KMS-11 (cell line): ENCODE measurements around the gene SMG6.

Experiments used
- H2AFZ ChIP-seq: fragments of 200-600 bp; sonication (generic); 2 replicates; pipeline ENCODE4 v1.6.1; 2016; ENCODE audit warnings: antibody characterized with exemption, mixed run types, low read depth
- H3K27ac ChIP-seq: fragments of 200-600 bp; sonication (generic); 2 replicates; pipeline ENCODE4 v1.6.1; 2016; ENCODE audit warnings: mild to moderate bottlenecking, mixed run types
- H3K27me3 ChIP-seq: fragments of 200-600 bp; sonication (generic); 2 replicates; pipeline ENCODE4 v1.6.1; 2017; ENCODE audit warnings: mild to moderate bottlenecking, low read depth, mixed run types, moderate library complexity; ENCODE audit not compliant: insufficient read depth
- H3K36me3 ChIP-seq: fragments of 200-600 bp; sonication (generic); 2 replicates; pipeline ENCODE4 v1.6.1; 2017; ENCODE audit warnings: mild to moderate bottlenecking, mixed run types; ENCODE audit not compliant: insufficient read depth
- H3K4me1 ChIP-seq: fragments of 200-600 bp; sonication (generic); 2 replicates; pipeline ENCODE4 v1.6.1; 2016; ENCODE audit warnings: mild to moderate bottlenecking, low read depth, mixed run types; ENCODE audit not compliant: poor library complexity, severe bottlenecking
- H3K4me2 ChIP-seq: fragments of 200-600 bp; sonication (generic); 2 replicates; pipeline ENCODE4 v1.7.0; 2016; ENCODE audit warnings: mild to moderate bottlenecking, mixed run types
- H3K4me3 ChIP-seq: fragments of 200-600 bp; sonication (generic); IDR thresholded peaks from 2 replicates; pipeline ENCODE4 v1.6.1; 2017; ENCODE audit warnings: low read depth, low read length, mixed read lengths; ENCODE audit not compliant: insufficient read depth
- H3K79me2 ChIP-seq: fragments of 200-600 bp; sonication (generic); 2 replicates; pipeline ENCODE4 v1.6.1; 2016; ENCODE audit warnings: low read depth, mixed run types; ENCODE audit not compliant: insufficient read depth
- H3K9ac ChIP-seq: fragments of 200-600 bp; sonication (generic); 2 replicates; pipeline ENCODE4 v1.6.1; 2016; ENCODE audit warnings: mild to moderate bottlenecking, mixed run types
- H4K20me1 ChIP-seq: fragments of 200-600 bp; sonication (generic); 2 replicates; pipeline ENCODE4 v1.6.1; 2016; ENCODE audit warnings: mild to moderate bottlenecking, mixed run types; ENCODE audit not compliant: insufficient read depth
- TF ChIP-seq, protein P1 (sequence below): fragments of 200-600 bp; sonication (generic); conservative IDR thresholded peaks from 2 replicates; pipeline ENCODE4 v1.6.1; 2017; ENCODE audit warnings: low read depth, mild to moderate bottlenecking, antibody characterized with exemption, low read length, moderate library complexity, mixed read lengths

The SMG6 gene

DNA sequence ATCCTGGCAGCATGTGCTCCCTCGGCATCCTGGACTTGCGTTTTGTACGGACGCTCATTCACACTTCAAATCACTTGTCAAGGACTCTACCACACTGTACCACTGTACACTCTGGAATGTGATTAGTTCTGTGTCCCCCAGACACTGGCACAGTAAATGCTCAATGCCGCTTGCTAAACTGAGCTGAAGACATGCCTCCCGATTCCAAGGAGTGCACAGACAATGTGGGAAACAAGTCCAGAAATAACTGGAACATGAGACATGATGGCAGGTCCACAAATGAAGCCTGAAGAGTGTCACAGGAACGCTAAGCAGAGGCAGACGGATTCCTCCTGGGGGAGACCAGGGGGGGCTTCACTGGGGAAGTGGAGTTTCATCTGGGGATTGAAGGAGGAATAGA lies 226.5 kb downstream of the SMG6 start:
- Histone ChIP-seq H3K36me3 (no peaks in the 10 kb centered on the region), H3K4me1 (peaks cover 7% of the 10 kb centered on the region), H2AFZ (no peak overlapping the region), H3K27me3 (no peaks in the 10 kb centered on the region), H4K20me1 (no peaks in the 10 kb centered on the region), H3K27ac (no peak overlapping the region), H3K79me2 (no peaks in the 10 kb centered on the region), H3K4me3 (no peak overlapping the region), H3K9ac (no peak overlapping the region), H3K4me2 (no peak overlapping the region)
- TF ChIP-seq, protein P1, sequence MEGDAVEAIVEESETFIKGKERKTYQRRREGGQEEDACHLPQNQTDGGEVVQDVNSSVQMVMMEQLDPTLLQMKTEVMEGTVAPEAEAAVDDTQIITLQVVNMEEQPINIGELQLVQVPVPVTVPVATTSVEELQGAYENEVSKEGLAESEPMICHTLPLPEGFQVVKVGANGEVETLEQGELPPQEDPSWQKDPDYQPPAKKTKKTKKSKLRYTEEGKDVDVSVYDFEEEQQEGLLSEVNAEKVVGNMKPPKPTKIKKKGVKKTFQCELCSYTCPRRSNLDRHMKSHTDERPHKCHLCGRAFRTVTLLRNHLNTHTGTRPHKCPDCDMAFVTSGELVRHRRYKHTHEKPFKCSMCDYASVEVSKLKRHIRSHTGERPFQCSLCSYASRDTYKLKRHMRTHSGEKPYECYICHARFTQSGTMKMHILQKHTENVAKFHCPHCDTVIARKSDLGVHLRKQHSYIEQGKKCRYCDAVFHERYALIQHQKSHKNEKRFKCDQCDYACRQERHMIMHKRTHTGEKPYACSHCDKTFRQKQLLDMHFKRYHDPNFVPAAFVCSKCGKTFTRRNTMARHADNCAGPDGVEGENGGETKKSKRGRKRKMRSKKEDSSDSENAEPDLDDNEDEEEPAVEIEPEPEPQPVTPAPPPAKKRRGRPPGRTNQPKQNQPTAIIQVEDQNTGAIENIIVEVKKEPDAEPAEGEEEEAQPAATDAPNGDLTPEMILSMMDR, result no peak

DNA sequence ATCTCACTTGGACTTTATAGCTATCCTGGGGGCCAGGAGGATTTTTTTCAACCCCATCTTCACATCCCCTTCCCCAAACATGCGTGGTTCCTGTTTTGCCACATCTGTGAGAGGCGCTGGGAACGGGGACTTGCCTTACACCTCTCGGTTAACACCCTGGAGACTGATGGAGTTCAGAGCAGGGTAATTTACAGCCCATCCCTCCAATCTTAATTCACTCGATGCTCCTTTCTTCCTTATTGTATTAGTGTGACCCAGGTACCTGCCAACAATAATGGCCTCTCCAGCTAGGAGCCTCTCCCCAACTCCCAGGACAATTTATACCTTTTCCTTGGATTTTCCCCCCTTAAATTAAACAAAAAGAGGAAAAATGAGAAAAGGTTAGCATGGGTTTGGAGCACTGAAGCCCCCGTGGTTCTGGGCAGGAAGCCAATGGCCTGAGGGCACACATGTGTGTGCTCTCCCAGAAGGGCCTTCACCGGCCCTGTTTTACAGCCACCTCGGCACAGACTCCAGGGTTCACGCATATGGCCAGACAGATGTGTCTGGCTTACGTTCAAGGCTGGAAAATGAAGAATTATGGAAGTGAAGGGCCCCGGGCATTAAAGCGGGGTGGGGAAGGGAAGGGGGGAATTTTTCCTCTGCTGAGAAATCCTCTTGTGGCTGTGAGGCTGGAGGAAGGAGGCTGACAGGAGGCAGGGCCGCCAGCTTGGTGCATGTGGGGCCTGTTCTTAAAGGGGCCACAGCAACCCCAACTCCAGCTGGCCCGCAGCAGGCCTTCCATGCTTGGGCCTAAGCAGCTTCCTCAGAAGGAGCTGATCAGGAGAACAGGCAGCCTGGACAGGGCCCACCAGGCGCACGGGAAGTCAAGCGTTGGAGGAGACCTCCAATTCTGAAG lies 227.2 kb downstream of the SMG6 start:
- TF ChIP-seq, protein P1, result no peak
- Histone ChIP-seq H2AFZ (no peak overlapping the region), H3K4me3 (no peak overlapping the region), H3K4me1 (peaks cover 14% of the 10 kb centered on the region), H3K79me2 (no peaks in the 10 kb centered on the region), H3K27me3 (no peaks in the 10 kb centered on the region), H3K9ac (no peak overlapping the region), H3K27ac (no peak overlapping the region), H3K4me2 (no peak overlapping the region), H3K36me3 (no peaks in the 10 kb centered on the region), H4K20me1 (no peaks in the 10 kb centered on the region)

DNA sequence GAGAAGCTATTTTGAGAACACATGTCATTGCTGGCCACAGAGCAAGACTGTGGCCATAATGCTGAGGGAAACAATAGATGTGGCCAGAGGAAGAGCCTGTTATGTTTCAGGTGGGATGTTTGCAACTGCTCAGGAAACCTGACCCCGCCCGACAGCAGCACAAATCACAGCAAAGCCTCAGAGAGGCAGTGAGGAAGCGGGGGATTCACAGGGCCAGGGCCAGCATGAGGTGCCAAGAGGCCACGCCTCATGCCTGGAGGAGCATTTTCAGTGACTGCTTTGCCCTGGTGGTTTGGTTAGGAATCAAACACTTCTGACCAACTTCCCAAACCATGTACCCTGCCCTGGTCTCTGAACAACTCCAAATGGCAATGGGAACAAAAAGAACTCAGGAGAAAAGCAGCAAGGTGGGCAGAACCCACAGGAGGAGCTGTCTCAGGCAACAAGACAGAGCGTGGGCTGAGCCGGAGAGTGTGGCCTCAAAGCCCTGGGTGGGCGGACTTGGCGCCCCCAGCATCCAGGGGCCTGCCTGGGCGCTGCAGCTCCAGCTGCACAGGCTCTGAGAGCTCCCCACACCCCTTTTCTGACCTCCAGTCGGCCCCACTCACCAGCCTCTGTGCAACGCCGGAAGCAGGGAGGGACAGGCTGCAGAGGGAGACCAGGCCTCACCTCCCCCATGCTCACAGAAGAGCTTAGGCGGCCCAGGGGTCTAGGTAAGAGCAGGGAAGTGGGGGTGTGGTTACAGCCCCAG lies 228.1 kb downstream of the SMG6 start:
- H4K20me1 ChIP-seq, result no peaks in the 10 kb centered on the region
- no peak overlapping the region for H3K9ac ChIP-seq
- TF ChIP-seq, protein P1, result no peak
- no peaks in the 10 kb centered on the region for H3K27me3 ChIP-seq
- no peak overlapping the region for H3K27ac ChIP-seq
- H3K36me3 ChIP-seq, result no peaks in the 10 kb centered on the region
- no peaks in the 10 kb centered on the region for H3K79me2 ChIP-seq
- H3K4me1 ChIP-seq, result peaks cover 22% of the 10 kb centered on the region
- no peak overlapping the region for H2AFZ ChIP-seq
- H3K4me3 ChIP-seq, result no peak overlapping the region
- H3K4me2 ChIP-seq, result peak overlapping the region; percentile 6; the same call in 1 of the 2 replicates

DNA sequence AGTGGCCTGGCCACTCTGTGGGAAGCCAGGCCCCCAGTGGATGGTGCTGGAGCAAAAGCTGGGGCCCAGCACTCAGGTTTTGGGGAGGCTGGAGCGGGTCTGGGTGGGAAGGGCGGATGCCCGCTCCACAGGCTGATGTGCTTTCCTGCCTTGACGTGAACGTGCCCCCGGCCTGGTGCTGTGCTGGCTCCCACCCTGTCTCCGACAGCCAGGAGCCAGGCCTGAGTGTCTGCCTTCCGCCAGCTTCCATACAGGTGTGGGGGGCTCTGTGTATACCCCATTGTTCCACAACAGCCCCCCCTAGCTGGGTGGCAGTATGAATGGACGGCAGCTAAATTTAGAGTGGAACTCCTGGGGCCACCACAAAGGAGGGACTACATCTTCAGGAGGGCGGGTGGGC lies 228.7 kb downstream of the SMG6 start:
- no peak overlapping the region for H3K9ac ChIP-seq
- no peaks in the 10 kb centered on the region for H3K79me2 ChIP-seq
- no peaks in the 10 kb centered on the region for H4K20me1 ChIP-seq
- H2AFZ ChIP-seq, result no peak overlapping the region
- H3K4me1 ChIP-seq, result peaks cover 26% of the 10 kb centered on the region
- no peak overlapping the region for H3K4me2 ChIP-seq
- H3K27me3 ChIP-seq, result no peaks in the 10 kb centered on the region
- no peaks in the 10 kb centered on the region for H3K36me3 ChIP-seq
- no peak overlapping the region for H3K4me3 ChIP-seq
- no peak overlapping the region for H3K27ac ChIP-seq
- TF ChIP-seq, protein P1, result no peak
